Measurements from ENCODE around the gene C22orf23. TPM values are rescaled to one million over a fixed set of nuclear protein-coding genes. Genes with fewer than 3 reads are reported as not detected.

The C22orf23 gene
- total RNA-seq, 1 donor from 2014 or later = 0.82 TPM

GRCh38 chr22:37973271-37974170 is 20.1 kb upstream of the C22orf23 start:
- H3K27me3 ChIP-seq (ENCODE audit: low read depth) = no peaks in the 10 kb centered on the region
- no peak for TF ChIP-seq CTCF (IDR thresholded peaks at IDR 0.05; ENCODE audit: borderline replicate concordance)
- H3K36me3 ChIP-seq = peaks cover 8% of the 10 kb centered on the region
- no peak overlapping the region for H3K27ac ChIP-seq (replicated peaks)
- intact Hi-C loops (cut with micrococcal nuclease) = no loop called here
- DNase-seq = no peak
- H3K4me1 ChIP-seq = no peaks in the 10 kb centered on the region
- H3K9me3 ChIP-seq (replicated peaks) = no peaks in the 10 kb centered on the region
- H3K4me3 ChIP-seq = no peak overlapping the region

DNA sequence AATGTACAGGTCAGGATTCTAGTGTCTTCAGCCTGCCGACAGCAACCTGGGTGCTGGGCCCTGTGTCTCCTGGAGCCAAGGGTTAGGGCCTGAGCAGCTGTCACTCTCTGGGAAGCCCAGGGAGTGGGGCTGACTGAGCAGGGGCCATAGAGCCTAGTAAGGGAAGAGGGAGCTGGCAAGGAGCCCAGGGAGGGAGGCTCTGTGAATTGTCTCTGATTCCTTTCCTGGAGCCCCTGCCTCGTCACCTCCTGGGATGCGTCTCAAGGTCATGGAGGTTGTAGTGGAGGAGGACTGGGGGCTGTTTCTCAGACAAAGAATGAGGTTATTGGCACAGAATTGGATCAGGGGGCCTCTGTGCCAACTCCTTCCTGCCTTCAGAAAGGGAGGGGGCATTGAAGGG is 19.1 kb upstream of the C22orf23 start:
- peaks cover 18% of the 10 kb centered on the region for H3K36me3 ChIP-seq
- intact Hi-C loops (cut with micrococcal nuclease) = no loop called here
- no peak for DNase-seq

DNA sequence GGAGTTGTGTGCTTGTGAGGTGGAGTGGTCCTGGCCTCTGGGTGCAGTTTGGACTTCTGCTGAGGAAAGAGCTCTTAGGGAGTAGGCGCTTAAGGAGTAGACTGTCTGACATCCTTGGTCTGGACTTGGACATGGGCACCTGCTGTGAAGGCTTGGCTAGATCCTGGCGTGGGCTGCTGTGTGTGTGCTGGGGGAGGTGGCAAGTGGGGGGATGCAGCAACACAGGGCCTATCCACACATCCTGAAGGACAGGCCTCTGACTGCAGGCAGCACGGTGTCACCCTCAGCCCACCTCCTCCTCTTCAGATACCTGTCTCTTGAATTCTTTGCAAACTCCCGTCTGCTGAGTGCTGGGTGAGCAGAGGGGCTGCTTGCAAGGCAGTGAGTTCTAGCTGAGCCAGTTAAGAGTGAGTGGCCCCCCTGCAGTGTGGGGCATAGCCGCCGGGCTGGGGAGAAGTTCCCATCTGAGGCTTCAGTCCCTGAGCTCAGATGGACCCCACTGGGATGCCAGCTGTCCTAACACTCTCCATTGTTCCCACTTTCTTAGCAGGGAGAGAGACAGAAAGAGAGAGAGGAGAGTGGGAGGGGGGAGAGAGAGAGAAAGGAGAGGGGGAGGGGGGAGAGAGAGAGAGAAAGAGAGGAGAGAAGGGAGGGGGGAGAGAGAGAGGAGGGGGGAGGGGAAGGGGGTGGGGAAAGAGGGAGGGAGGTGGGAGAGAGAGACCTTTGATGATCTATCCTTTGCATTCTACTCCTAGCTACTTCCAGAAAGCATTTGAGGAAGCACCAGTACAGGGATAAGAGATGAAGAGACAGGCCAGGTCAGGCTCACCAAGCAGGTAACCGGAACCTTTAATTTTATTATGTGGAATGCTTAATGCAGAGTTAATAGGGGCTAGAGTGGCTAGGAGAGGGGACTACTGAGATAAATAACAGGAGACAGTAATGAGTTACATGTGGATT is 18.4 kb upstream of the C22orf23 start:
- Histone ChIP-seq H3K4me1 (peaks cover 1% of the 10 kb centered on the region), H3K27me3 (ENCODE audit: low read depth) (no peaks in the 10 kb centered on the region), H3K4me3 (no peak overlapping the region), H3K36me3 (peaks cover 26% of the 10 kb centered on the region), H3K27ac (replicated peaks) (no peak overlapping the region), H3K9me3 (replicated peaks) (no peaks in the 10 kb centered on the region)
- DNase-seq = no peak
- intact Hi-C loops (cut with micrococcal nuclease) = no loop called here
- no peak for TF ChIP-seq CTCF (IDR thresholded peaks at IDR 0.05; ENCODE audit: borderline replicate concordance)

More for the DNA sequence above, 19.1 kb upstream of the C22orf23 start:
- Histone ChIP-seq H3K27ac (replicated peaks) (no peak overlapping the region), H3K4me1 (no peaks in the 10 kb centered on the region), H3K9me3 (replicated peaks) (no peaks in the 10 kb centered on the region), H3K4me3 (no peak overlapping the region), H3K27me3 (ENCODE audit: low read depth) (no peaks in the 10 kb centered on the region)
- no peak for TF ChIP-seq CTCF (IDR thresholded peaks at IDR 0.05; ENCODE audit: borderline replicate concordance)

DNA sequence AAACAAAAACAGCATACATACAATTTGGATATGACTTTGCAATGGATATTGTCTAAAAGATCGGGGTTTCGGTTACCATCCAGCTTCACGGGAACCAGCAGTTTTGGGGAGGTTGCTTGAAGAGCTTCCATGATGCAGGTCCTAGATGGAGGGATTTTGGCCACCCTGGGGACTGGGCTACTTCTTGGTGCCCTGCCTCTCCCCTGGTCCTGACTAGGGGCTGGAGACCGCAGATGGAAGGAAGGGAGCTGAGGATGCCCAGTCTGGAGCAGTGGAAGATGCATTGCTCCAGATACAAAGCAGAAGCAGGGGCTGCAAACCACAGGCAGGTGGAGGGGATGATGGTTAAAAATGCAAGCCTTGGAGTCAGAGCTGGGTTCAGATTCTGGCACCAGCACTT is 17.5 kb upstream of the C22orf23 start:
- intact Hi-C loops (cut with micrococcal nuclease) = no loop called here
- Histone ChIP-seq H3K27me3 (ENCODE audit: low read depth) (no peaks in the 10 kb centered on the region), H3K36me3 (peaks cover 25% of the 10 kb centered on the region), H3K4me1 (peaks cover 10% of the 10 kb centered on the region), H3K27ac (replicated peaks) (no peak overlapping the region), H3K9me3 (replicated peaks) (no peaks in the 10 kb centered on the region), H3K4me3 (no peak overlapping the region)
- TF ChIP-seq CTCF (IDR thresholded peaks at IDR 0.05; ENCODE audit: borderline replicate concordance) = no peak
- no peak for DNase-seq

DNA sequence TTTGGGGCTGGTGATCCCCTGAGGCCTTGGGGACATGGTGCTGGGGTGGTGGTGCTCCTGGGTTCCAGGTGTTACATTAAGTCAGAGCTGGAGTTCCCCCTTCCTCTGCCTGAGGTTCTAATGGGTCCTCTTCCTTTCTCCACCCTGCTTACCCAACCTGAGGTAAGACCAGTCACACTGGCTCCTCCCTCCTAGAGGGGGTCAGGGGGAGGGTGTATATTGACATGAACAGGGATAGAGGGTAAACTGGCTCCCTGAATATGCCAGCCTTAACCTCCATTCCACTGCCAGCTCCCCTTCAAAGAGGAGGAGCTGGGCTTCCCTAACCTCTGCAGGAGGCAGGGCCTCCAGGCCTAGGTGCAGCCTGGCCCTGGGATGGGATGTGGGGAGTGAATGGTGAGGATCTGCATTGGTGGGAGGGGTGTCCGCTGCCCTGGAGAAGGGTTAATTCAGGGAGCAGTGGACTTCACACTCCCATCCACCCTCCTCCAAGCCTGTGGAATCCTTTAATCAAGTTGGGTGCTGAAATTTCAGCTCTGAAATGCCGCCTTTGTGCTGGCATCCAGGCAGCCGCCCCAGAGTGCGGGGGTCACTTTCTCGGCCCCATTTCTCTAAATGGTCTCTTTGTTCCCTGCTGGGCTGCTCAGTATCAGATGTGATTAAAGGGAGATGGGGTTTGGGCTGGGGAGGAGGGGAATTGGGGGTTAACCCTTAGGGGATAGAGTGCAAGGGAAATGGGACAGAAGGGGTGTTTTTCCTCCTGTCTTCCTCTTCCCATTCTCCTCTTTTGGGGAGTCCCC is 15.3 kb upstream of the C22orf23 start:
- Histone ChIP-seq H3K4me3 (no peak overlapping the region), H3K27me3 (ENCODE audit: low read depth) (no peaks in the 10 kb centered on the region), H3K27ac (replicated peaks) (no peak overlapping the region), H3K4me1 (peaks cover 23% of the 10 kb centered on the region), H3K36me3 (peaks cover 25% of the 10 kb centered on the region), H3K9me3 (replicated peaks) (no peaks in the 10 kb centered on the region)
- TF ChIP-seq CTCF (IDR thresholded peaks at IDR 0.05; ENCODE audit: borderline replicate concordance) = no peak
- no peak for DNase-seq
- intact Hi-C loops (cut with micrococcal nuclease) = loop anchor here (10.0 kb wide), 1 partner anchor 154 kb away; no protein-coding TSS in a partner anchor

Measured in left ventricle myocardium inferior (tissue), 1 donor.